Measurements from ENCODE around the gene IQSEC1. TPM values are rescaled to one million over a fixed set of nuclear protein-coding genes. Genes with fewer than 3 reads are reported as not detected.

The IQSEC1 gene
- total and polyA plus RNA-seq, 2 donors (not counting 3 experiments of a cell fraction or from before 2014, with no cell fraction given): 5.2 to 18.0 TPM

GRCh38 chr3:12981306-12982275 lies 91.6 kb downstream of the IQSEC1 start:
- Histone ChIP-seq H3K4me3 (replicated peaks in 1 of 3; ENCODE audit: insufficient read depth in 1 of 3, low read depth in 1 of 3, low read length in 3 of 3) (no peak overlapping the region), H4K20me1 (replicated peaks; ENCODE audit: control insufficient read depth, extremely low read depth, insufficient read depth, low read length) (no peaks in the 10 kb centered on the region), H3K79me2 (ENCODE audit: control insufficient read depth, insufficient read depth, low read length) (no peaks in the 10 kb centered on the region), H3K9ac (replicated peaks; ENCODE audit: extremely low read depth, insufficient read depth, low read length) (no peak overlapping the region), H3K9me1 (replicated peaks; ENCODE audit: control insufficient read depth, extremely low read depth, insufficient read depth, low read length) (no peaks in the 10 kb centered on the region), H3K4me2 (ENCODE audit: insufficient read depth, low read length) (no peak overlapping the region), H3K9me3 (replicated peaks; ENCODE audit: control insufficient read depth, insufficient read depth, low read length) (no peaks in the 10 kb centered on the region), H3K27me3 (ENCODE audit: control insufficient read depth in 2 of 2, insufficient read depth in 2 of 2, low read length in 2 of 2) (peaks cover 0 to 4% of the 10 kb centered on the region in 2 experiments), H3K27ac (ENCODE audit: insufficient read depth, low read depth, low read length) (no peak overlapping the region), H3K36me3 (ENCODE audit: control insufficient read depth in 2 of 2, extremely low read depth in 1 of 2, insufficient read depth in 2 of 2, low read length in 2 of 2) (no peaks in the 10 kb centered on the region), H2AFZ (ENCODE audit: low read depth, low read length) (no peak overlapping the region), H3K4me1 (ENCODE audit: control insufficient read depth, extremely low read depth, insufficient read depth, low read length) (no peaks in the 10 kb centered on the region)
- no TSS peak for BruUV-seq (replicated peaks)
- DNase-seq (ENCODE audit: low read depth, low spot score) (no peak), FAIRE-seq (no peak)
- ChIA-PET CTCF (interaction anchor here (2.6 to 5.2 kb wide), 4 partner anchors 10 to 114 kb away, joined by 8 to 101 read pairs (median 58); no protein-coding TSS in a partner anchor), POLR2A (no interaction called here)
- no peak for TF ChIP-seq FOS (IDR thresholded peaks at IDR 0.05; ENCODE audit: borderline replicate concordance, insufficient read depth, low read length)
- TF ChIP-seq POLR2A (IDR thresholded peaks at IDR 0.05; ENCODE audit: low read depth, low read length): no peak
- TF ChIP-seq GATA2 (IDR thresholded peaks at IDR 0.05; ENCODE audit: insufficient read depth, insufficient read length, low read depth, low read length): no peak
- no peak for TF ChIP-seq EZH2 (IDR thresholded peaks at IDR 0.05; ENCODE audit: borderline replicate concordance, low read depth, low read length, severe bottlenecking)
- TF ChIP-seq MYC (IDR thresholded peaks at IDR 0.05; ENCODE audit: low read depth, low read length): no peak
- no peak for TF ChIP-seq POLR2AphosphoS5 (IDR thresholded peaks at IDR 0.05; ENCODE audit: insufficient read depth, low read depth, low read length)
- no peak for TF ChIP-seq JUN (IDR thresholded peaks at IDR 0.05; ENCODE audit: borderline replicate concordance, insufficient read depth, insufficient read length, low read depth)
- TF ChIP-seq, protein P1, sequence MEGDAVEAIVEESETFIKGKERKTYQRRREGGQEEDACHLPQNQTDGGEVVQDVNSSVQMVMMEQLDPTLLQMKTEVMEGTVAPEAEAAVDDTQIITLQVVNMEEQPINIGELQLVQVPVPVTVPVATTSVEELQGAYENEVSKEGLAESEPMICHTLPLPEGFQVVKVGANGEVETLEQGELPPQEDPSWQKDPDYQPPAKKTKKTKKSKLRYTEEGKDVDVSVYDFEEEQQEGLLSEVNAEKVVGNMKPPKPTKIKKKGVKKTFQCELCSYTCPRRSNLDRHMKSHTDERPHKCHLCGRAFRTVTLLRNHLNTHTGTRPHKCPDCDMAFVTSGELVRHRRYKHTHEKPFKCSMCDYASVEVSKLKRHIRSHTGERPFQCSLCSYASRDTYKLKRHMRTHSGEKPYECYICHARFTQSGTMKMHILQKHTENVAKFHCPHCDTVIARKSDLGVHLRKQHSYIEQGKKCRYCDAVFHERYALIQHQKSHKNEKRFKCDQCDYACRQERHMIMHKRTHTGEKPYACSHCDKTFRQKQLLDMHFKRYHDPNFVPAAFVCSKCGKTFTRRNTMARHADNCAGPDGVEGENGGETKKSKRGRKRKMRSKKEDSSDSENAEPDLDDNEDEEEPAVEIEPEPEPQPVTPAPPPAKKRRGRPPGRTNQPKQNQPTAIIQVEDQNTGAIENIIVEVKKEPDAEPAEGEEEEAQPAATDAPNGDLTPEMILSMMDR (IDR thresholded peaks at IDR 0.05; ENCODE audit: extremely low read depth in 1 of 2, insufficient read depth in 1 of 2, low read depth in 1 of 2, low read length in 2 of 2): no peak
- TF ChIP-seq, protein P2, sequence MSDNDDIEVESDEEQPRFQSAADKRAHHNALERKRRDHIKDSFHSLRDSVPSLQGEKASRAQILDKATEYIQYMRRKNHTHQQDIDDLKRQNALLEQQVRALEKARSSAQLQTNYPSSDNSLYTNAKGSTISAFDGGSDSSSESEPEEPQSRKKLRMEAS (IDR thresholded peaks at IDR 0.05; ENCODE audit: insufficient read depth, insufficient read length): no peak
- intact Hi-C loops (cut with micrococcal nuclease): loop anchor here (10.0 kb wide), 1 partner anchor 777 kb away; no protein-coding TSS in a partner anchor
- dilution Hi-C loops (cut with MboI; ENCODE audit: extremely low pct_ligation_motif_present, low sequenced_read_pairs): no loop called here
